Measurements from ENCODE around the gene MFF.

DNA sequence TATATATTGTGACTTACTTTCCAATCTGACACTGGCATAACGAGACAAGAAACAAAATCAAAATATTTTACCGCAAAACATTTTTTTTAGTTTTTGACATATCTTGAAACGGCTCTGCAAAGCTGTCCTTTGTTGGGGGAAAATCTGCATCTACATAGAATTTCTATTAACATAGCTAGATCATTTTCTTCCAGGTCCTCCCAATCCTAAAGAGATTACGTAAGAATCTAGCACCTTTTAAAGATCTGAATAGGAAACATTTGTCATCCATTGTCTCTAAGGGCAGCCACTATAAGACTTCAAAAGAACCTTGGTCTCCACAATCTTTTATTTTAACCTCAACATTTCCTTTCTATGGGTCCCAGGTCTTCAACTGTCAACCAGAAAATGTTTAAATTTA is 1.2 kb upstream of the MFF start:
- TF ChIP-seq, protein P1, sequence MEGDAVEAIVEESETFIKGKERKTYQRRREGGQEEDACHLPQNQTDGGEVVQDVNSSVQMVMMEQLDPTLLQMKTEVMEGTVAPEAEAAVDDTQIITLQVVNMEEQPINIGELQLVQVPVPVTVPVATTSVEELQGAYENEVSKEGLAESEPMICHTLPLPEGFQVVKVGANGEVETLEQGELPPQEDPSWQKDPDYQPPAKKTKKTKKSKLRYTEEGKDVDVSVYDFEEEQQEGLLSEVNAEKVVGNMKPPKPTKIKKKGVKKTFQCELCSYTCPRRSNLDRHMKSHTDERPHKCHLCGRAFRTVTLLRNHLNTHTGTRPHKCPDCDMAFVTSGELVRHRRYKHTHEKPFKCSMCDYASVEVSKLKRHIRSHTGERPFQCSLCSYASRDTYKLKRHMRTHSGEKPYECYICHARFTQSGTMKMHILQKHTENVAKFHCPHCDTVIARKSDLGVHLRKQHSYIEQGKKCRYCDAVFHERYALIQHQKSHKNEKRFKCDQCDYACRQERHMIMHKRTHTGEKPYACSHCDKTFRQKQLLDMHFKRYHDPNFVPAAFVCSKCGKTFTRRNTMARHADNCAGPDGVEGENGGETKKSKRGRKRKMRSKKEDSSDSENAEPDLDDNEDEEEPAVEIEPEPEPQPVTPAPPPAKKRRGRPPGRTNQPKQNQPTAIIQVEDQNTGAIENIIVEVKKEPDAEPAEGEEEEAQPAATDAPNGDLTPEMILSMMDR (conservative IDR thresholded peaks at IDR 0.05; ENCODE audit: low read depth, low read length), result no peak
- no peak for TF ChIP-seq EZH2 (IDR thresholded peaks at IDR 0.05; ENCODE audit: low read length, unreplicated experiment)

Data from PC-3 (cell line).